GM23338 (cell line): ENCODE measurements around the gene DDX54.
A peak's percentile ranks its signal among the peaks of the same experiment; 100 is the strongest.

Source experiments
- CREB1 ChIP-seq: fragments of 250-450 bp; sonication (Bioruptor Pico); IDR thresholded peaks from 2 replicates; pipeline ENCODE4 v1.5.0; 2020; ENCODE audit warnings: low read depth, mild to moderate bottlenecking, moderate library complexity
- EZH2 ChIP-seq: fragments of 200-600 bp; sonication (generic); IDR thresholded peaks from one replicate; pipeline ENCODE4 v1.8.0; 2017; ENCODE audit warnings: antibody characterized with exemption, mild to moderate bottlenecking, low read depth; ENCODE audit not compliant: unreplicated experiment
- EZH2phosphoT487 ChIP-seq: fragments of 200-600 bp; sonication (generic); IDR thresholded peaks from one replicate; pipeline ENCODE4 v1.8.1; 2018; ENCODE audit warnings: antibody characterized with exemption; ENCODE audit not compliant: unreplicated experiment
- POLR2AphosphoS5 ChIP-seq: IDR thresholded peaks from 2 replicates; pipeline ENCODE4 v1.6.1; 2016; ENCODE audit warnings: antibody characterized with exemption, low read depth
- ZNF331 ChIP-seq: fragments of 250-450 bp; sonication (Bioruptor Pico); IDR thresholded peaks from 2 replicates; pipeline ENCODE4 v1.5.0; 2020; ENCODE audit warnings: low read depth, mild to moderate bottlenecking, moderate library complexity
- TF ChIP-seq, protein P1 (sequence below), 2 experiments: fragments of 200-600 bp in 1 of 2; sonication (generic) in 1 of 2; conservative IDR thresholded peaks; 2 replicates each; pipeline versions ENCODE4 v1.5.1 to v1.6.1; 2016 to 2017; ENCODE audit warnings: antibody characterized with exemption in 2 of 2, low read depth in 2 of 2, mild to moderate bottlenecking in 2 of 2, moderate library complexity in 1 of 2
- TF ChIP-seq, protein P2 (sequence below): IDR thresholded peaks from 2 replicates; pipeline ENCODE4 v1.6.1; 2016; ENCODE audit warnings: antibody characterized with exemption
- TF ChIP-seq, protein P3 (sequence below): IDR thresholded peaks from one replicate; pipeline ENCODE4 v1.6.1; 2018; ENCODE audit warnings: antibody characterized with exemption; ENCODE audit not compliant: unreplicated experiment

DNA sequence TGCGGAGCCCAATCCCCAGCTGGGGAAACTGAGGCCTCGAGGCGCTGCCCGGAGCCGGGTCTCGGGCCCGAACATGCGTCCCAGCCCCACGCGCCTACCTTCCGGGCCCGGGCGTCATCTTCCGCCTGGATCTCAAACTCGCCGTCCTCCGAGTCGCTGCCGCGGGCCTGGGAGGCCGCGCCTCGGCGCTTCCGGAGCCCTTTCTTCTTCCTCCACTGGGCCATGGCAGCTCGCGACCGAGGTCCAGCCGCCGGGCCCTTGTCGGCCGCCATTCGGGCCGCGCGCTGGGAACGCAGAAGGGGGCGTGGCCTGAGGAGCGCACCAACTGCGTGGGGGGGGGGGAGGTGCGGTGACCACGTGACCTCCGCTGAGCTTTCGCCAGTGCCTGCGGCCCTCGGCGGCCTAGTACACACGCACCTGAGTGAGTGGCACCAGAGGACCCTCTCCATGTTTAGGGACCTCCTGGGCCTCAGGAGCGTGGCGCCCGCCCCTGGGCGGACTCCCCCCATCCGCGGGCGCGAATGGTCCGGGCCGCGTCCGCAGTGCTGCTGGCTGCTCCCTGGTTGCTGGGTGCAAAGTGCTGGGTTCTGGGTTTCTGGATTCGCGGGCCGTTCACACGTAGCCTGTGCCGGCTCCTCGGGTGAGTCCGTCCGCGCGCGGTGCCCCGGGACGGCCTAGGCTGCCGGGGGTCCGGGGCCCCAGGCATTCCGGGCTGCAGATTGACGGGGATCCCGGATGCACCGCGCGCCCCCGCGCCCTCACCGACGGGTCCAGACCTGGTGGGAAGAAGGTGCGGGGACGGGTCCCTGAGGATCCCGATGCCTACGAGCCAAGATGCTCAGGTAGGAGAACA, at the start of gene DDX54, which contains the start of gene RITA1:
- TF ChIP-seq, protein P1, sequence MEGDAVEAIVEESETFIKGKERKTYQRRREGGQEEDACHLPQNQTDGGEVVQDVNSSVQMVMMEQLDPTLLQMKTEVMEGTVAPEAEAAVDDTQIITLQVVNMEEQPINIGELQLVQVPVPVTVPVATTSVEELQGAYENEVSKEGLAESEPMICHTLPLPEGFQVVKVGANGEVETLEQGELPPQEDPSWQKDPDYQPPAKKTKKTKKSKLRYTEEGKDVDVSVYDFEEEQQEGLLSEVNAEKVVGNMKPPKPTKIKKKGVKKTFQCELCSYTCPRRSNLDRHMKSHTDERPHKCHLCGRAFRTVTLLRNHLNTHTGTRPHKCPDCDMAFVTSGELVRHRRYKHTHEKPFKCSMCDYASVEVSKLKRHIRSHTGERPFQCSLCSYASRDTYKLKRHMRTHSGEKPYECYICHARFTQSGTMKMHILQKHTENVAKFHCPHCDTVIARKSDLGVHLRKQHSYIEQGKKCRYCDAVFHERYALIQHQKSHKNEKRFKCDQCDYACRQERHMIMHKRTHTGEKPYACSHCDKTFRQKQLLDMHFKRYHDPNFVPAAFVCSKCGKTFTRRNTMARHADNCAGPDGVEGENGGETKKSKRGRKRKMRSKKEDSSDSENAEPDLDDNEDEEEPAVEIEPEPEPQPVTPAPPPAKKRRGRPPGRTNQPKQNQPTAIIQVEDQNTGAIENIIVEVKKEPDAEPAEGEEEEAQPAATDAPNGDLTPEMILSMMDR (conservative IDR thresholded peaks at IDR 0.05; ENCODE audit: low read depth in 2 of 2): no peak
- TF ChIP-seq EZH2: no peak
- TF ChIP-seq, protein P2, sequence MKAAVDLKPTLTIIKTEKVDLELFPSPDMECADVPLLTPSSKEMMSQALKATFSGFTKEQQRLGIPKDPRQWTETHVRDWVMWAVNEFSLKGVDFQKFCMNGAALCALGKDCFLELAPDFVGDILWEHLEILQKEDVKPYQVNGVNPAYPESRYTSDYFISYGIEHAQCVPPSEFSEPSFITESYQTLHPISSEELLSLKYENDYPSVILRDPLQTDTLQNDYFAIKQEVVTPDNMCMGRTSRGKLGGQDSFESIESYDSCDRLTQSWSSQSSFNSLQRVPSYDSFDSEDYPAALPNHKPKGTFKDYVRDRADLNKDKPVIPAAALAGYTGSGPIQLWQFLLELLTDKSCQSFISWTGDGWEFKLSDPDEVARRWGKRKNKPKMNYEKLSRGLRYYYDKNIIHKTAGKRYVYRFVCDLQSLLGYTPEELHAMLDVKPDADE: no peak
- no peak for TF ChIP-seq EZH2phosphoT487
- TF ChIP-seq ZNF331: no peak
- TF ChIP-seq, protein P3, sequence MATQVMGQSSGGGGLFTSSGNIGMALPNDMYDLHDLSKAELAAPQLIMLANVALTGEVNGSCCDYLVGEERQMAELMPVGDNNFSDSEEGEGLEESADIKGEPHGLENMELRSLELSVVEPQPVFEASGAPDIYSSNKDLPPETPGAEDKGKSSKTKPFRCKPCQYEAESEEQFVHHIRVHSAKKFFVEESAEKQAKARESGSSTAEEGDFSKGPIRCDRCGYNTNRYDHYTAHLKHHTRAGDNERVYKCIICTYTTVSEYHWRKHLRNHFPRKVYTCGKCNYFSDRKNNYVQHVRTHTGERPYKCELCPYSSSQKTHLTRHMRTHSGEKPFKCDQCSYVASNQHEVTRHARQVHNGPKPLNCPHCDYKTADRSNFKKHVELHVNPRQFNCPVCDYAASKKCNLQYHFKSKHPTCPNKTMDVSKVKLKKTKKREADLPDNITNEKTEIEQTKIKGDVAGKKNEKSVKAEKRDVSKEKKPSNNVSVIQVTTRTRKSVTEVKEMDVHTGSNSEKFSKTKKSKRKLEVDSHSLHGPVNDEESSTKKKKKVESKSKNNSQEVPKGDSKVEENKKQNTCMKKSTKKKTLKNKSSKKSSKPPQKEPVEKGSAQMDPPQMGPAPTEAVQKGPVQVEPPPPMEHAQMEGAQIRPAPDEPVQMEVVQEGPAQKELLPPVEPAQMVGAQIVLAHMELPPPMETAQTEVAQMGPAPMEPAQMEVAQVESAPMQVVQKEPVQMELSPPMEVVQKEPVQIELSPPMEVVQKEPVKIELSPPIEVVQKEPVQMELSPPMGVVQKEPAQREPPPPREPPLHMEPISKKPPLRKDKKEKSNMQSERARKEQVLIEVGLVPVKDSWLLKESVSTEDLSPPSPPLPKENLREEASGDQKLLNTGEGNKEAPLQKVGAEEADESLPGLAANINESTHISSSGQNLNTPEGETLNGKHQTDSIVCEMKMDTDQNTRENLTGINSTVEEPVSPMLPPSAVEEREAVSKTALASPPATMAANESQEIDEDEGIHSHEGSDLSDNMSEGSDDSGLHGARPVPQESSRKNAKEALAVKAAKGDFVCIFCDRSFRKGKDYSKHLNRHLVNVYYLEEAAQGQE: no peak
- peak; percentile 81 for TF ChIP-seq POLR2AphosphoS5
- 0 out of 2 replicates have a peak, but pooled peaks have one; percentile 36 for TF ChIP-seq CREB1 (CRISPR knock-in tag)
